Urinary bladder (tissue), 2 donors: ENCODE data around the gene MCRIP2. TPM values are rescaled to one million over a fixed set of nuclear protein-coding genes. Genes with fewer than 3 reads are reported as not detected.

Experiments used
- polyA plus RNA-seq: library from polyadenylated mRNA; stranded (reverse); fragments of 200-250 nt; gene quantifications from one replicate; pipeline ENCODE4 v1.2.3, GENCODE V29; 2013
- total RNA-seq: library from RNA; depleted of rRNA; stranded (reverse); fragments of >200 nt; gene quantifications from one replicate; pipeline ENCODE4 v1.2.3, GENCODE V29; 2014
- donor health status: healthy.

The MCRIP2 gene
- total and polyA plus RNA-seq, 2 donors, result 5.1 to 42.6 TPM

Other genes starting within 250 kb of the MCRIP2 start
- 29.0 TPM for gene NME4, start 244.6 kb upstream of the MCRIP2 start, total RNA-seq
- gene NME4, start 244.6 kb upstream of the MCRIP2 start, polyA plus RNA-seq, result 246 TPM
- 5.3 TPM for gene DECR2, start 239.9 kb upstream of the MCRIP2 start, total RNA-seq
- gene DECR2, start 239.9 kb upstream of the MCRIP2 start, polyA plus RNA-seq, result 20.6 TPM
- gene RAB11FIP3, start 216.2 kb upstream of the MCRIP2 start, total RNA-seq, result 16.8 TPM
- 57.0 TPM for gene RAB11FIP3, start 216.2 kb upstream of the MCRIP2 start, polyA plus RNA-seq
- 12.7 TPM for gene CAPN15, start 114.1 kb upstream of the MCRIP2 start, total RNA-seq
- gene CAPN15, start 114.1 kb upstream of the MCRIP2 start, polyA plus RNA-seq, result 30.3 TPM
- not detected for gene PRR35, start 81.4 kb upstream of the MCRIP2 start, total RNA-seq
- not detected for gene PRR35, start 81.4 kb upstream of the MCRIP2 start, polyA plus RNA-seq
- 1.0 TPM for gene NHLRC4, start 74.8 kb upstream of the MCRIP2 start, total RNA-seq
- gene NHLRC4, start 74.8 kb upstream of the MCRIP2 start, polyA plus RNA-seq, result 1.8 TPM
- 11.8 TPM for gene PIGQ, start 71.9 kb upstream of the MCRIP2 start, total RNA-seq
- gene PIGQ, start 71.9 kb upstream of the MCRIP2 start, polyA plus RNA-seq, result 39.0 TPM
- gene RAB40C, start 51.8 kb upstream of the MCRIP2 start, total RNA-seq, result 6.9 TPM
- gene RAB40C, start 51.8 kb upstream of the MCRIP2 start, polyA plus RNA-seq, result 30.9 TPM
- 0.37 TPM for gene WFIKKN1, start 10.8 kb upstream of the MCRIP2 start, total RNA-seq
- gene WFIKKN1, start 10.8 kb upstream of the MCRIP2 start, polyA plus RNA-seq, result 0.30 TPM
- 26.7 TPM for gene METTL26, start 5.5 kb upstream of the MCRIP2 start, total RNA-seq
- 135 TPM for gene METTL26, start 5.5 kb upstream of the MCRIP2 start, polyA plus RNA-seq
- gene WDR90, start 7.5 kb downstream of the MCRIP2 start, total RNA-seq, result 15.8 TPM
- gene WDR90, start 7.5 kb downstream of the MCRIP2 start, polyA plus RNA-seq, result 21.9 TPM
- 26.0 TPM for gene RHOT2, start 26.3 kb downstream of the MCRIP2 start, total RNA-seq
- gene RHOT2, start 26.3 kb downstream of the MCRIP2 start, polyA plus RNA-seq, result 103 TPM
- gene RHBDL1, start 33.8 kb downstream of the MCRIP2 start, total RNA-seq, result 0.95 TPM
- 1.3 TPM for gene RHBDL1, start 33.8 kb downstream of the MCRIP2 start, polyA plus RNA-seq
- 29.4 TPM for gene STUB1, start 38.6 kb downstream of the MCRIP2 start, total RNA-seq
- gene STUB1, start 38.6 kb downstream of the MCRIP2 start, polyA plus RNA-seq, result 132 TPM
- 28.3 TPM for gene JMJD8, start 42.5 kb downstream of the MCRIP2 start, total RNA-seq
- gene JMJD8, start 42.5 kb downstream of the MCRIP2 start, polyA plus RNA-seq, result 91.4 TPM
- 2.7 TPM for gene WDR24, start 48.6 kb downstream of the MCRIP2 start, total RNA-seq
- gene WDR24, start 48.6 kb downstream of the MCRIP2 start, polyA plus RNA-seq, result 12.9 TPM
- 0.26 TPM for gene FBXL16, start 64.0 kb downstream of the MCRIP2 start, total RNA-seq
- 0.68 TPM for gene FBXL16, start 64.0 kb downstream of the MCRIP2 start, polyA plus RNA-seq
- gene METRN, start 73.3 kb downstream of the MCRIP2 start, total RNA-seq, result 14.5 TPM
- gene METRN, start 73.3 kb downstream of the MCRIP2 start, polyA plus RNA-seq, result 42.9 TPM
- 7.9 TPM for gene ANTKMT, start 79.3 kb downstream of the MCRIP2 start, total RNA-seq
- 29.3 TPM for gene ANTKMT, start 79.3 kb downstream of the MCRIP2 start, polyA plus RNA-seq
- gene CCDC78, start 84.6 kb downstream of the MCRIP2 start, total RNA-seq, result 0.74 TPM
- 0.49 TPM for gene CCDC78, start 84.6 kb downstream of the MCRIP2 start, polyA plus RNA-seq
- gene HAGHL, start 85.3 kb downstream of the MCRIP2 start, total RNA-seq, result 1.1 TPM
- gene HAGHL, start 85.3 kb downstream of the MCRIP2 start, polyA plus RNA-seq, result 3.5 TPM
- gene CIAO3, start 99.2 kb downstream of the MCRIP2 start, total RNA-seq, result 33.4 TPM
- 26.6 TPM for gene CIAO3, start 99.2 kb downstream of the MCRIP2 start, polyA plus RNA-seq
- 0.74 TPM for gene MSLN, start 118.9 kb downstream of the MCRIP2 start, total RNA-seq
- gene MSLN, start 118.9 kb downstream of the MCRIP2 start, polyA plus RNA-seq, result 0.41 TPM
- 8.1 TPM for gene RPUSD1, start 146.6 kb downstream of the MCRIP2 start, total RNA-seq
- gene RPUSD1, start 146.6 kb downstream of the MCRIP2 start, polyA plus RNA-seq, result 21.6 TPM
- gene CHTF18, start 146.8 kb downstream of the MCRIP2 start, total RNA-seq, result 8.6 TPM
- gene CHTF18, start 146.8 kb downstream of the MCRIP2 start, polyA plus RNA-seq, result 16.7 TPM
- gene GNG13, start 158.9 kb downstream of the MCRIP2 start, total RNA-seq, result not detected
- gene GNG13, start 158.9 kb downstream of the MCRIP2 start, polyA plus RNA-seq, result not detected